ENCODE data around the gene SYNDIG1.

The SYNDIG1 gene

GRCh38 chr20:24662752-24663365, 193.4 kb downstream of the SYNDIG1 start:
- Histone ChIP-seq H3K27me3 (ENCODE audit: control insufficient read depth, insufficient read depth, low read length) (no peaks in the 10 kb centered on the region), H3K36me3 (ENCODE audit: control insufficient read depth, insufficient read depth, low read length) (no peaks in the 10 kb centered on the region), H3K27ac (ENCODE audit: low read length) (no peak overlapping the region), H3K9me3 (ENCODE audit: control insufficient read depth, insufficient read depth, low read length) (no peaks in the 10 kb centered on the region), H3K4me3 (ENCODE audit: low read length) (no peak overlapping the region), H3K4me1 (ENCODE audit: control insufficient read depth, insufficient read depth, low read length) (no peaks in the 10 kb centered on the region)
- no peak for DNase-seq (ENCODE audit: low read depth, low spot score)
- no CpG with 5 or more reads among the region's 11 CpGs for WGBS (ENCODE audit: insufficient coverage, insufficient read length)

GRCh38 chr20:24663496-24663895, 194.1 kb downstream of the SYNDIG1 start:
- Histone ChIP-seq H3K36me3 (ENCODE audit: control insufficient read depth, insufficient read depth, low read length) (no peaks in the 10 kb centered on the region), H3K4me1 (ENCODE audit: control insufficient read depth, insufficient read depth, low read length) (no peaks in the 10 kb centered on the region), H3K4me3 (ENCODE audit: low read length) (no peak overlapping the region), H3K27ac (ENCODE audit: low read length) (no peak overlapping the region), H3K9me3 (ENCODE audit: control insufficient read depth, insufficient read depth, low read length) (no peaks in the 10 kb centered on the region), H3K27me3 (ENCODE audit: control insufficient read depth, insufficient read depth, low read length) (no peaks in the 10 kb centered on the region)
- no CpG with 5 or more reads among the region's 6 CpGs for WGBS (ENCODE audit: insufficient coverage, insufficient read length)
- DNase-seq (ENCODE audit: low read depth, low spot score) = no peak

DNA sequence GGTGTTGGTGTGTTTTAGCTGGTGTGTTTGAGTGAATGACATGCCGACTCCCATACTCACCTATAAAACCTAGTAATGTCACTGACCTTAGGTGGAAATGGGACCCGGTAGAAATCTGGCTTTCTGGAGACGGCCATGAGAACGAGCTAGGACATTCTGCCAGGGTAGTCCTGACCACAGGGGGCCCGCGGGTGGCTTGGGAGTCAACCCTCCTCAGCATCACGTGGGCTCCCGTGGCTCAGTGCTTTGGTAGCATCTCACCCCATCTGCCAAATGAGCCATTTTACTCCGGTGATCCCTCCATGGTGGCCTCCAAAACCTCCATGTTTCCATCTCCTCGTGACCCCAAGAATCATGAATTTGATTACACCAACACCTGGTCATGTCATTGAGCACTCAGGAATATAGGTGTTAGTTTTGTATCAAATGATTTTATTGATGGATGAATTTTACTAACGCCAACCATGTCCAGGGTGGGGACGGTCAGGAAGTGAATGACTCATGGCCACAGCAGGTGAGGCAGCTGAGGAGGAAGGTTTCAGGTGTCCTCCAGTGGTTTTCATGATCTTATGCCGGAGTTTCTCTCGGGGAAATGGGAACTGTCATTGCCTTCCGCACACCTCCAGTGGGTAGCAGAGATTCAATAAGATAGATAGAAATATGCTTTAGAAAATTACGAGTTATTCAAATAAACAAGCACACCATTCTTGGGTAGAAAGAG, 195.0 kb downstream of the SYNDIG1 start:
- H3K27me3 ChIP-seq (ENCODE audit: control insufficient read depth, insufficient read depth, low read length) = no peaks in the 10 kb centered on the region
- H3K4me1 ChIP-seq (ENCODE audit: control insufficient read depth, insufficient read depth, low read length) = no peaks in the 10 kb centered on the region
- no peak overlapping the region for H3K4me3 ChIP-seq (ENCODE audit: low read length)
- no peak overlapping the region for H3K27ac ChIP-seq (ENCODE audit: low read length)
- no CpG with 5 or more reads among the region's 16 CpGs for WGBS (ENCODE audit: insufficient coverage, insufficient read length)
- no peak for DNase-seq (ENCODE audit: low read depth, low spot score)
- H3K9me3 ChIP-seq (ENCODE audit: control insufficient read depth, insufficient read depth, low read length) = no peaks in the 10 kb centered on the region
- H3K36me3 ChIP-seq (ENCODE audit: control insufficient read depth, insufficient read depth, low read length) = no peaks in the 10 kb centered on the region

DNA sequence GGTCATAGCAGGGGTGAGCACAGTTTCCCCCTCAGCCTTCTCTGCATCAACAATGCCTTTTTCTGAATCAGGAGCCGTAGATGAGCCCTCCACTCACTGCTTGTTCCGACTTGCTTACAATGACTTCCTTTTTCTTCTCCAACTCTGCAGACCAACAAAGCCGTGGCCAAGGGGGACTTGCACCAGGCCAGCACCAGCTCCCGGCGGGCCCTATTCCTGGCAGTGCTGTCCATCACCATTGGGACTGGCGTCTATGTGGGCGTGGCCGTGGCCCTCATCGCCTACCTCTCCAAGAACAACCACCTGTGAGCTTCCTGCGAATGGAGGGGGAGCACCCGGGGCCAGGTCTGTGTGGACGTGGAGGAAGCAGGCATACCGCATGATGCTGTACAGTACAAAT, 195.8 kb downstream of the SYNDIG1 start:
- no peak for DNase-seq (ENCODE audit: low read depth, low spot score)
- no peak overlapping the region for H3K4me3 ChIP-seq (ENCODE audit: low read length)
- WGBS (ENCODE audit: insufficient coverage, insufficient read length) = no CpG with 5 or more reads among the region's 13 CpGs
- H3K27ac ChIP-seq (ENCODE audit: low read length) = no peak overlapping the region
- H3K4me1 ChIP-seq (ENCODE audit: control insufficient read depth, insufficient read depth, low read length) = no peaks in the 10 kb centered on the region
- H3K36me3 ChIP-seq (ENCODE audit: control insufficient read depth, insufficient read depth, low read length) = no peaks in the 10 kb centered on the region
- H3K9me3 ChIP-seq (ENCODE audit: control insufficient read depth, insufficient read depth, low read length) = no peaks in the 10 kb centered on the region
- no peaks in the 10 kb centered on the region for H3K27me3 ChIP-seq (ENCODE audit: control insufficient read depth, insufficient read depth, low read length)

- H3K4me3 ChIP-seq (ENCODE audit: low read length) = no peak overlapping the region
- no peaks in the 10 kb centered on the region for H3K27me3 ChIP-seq (ENCODE audit: control insufficient read depth, insufficient read depth, low read length)
- H3K9me3 ChIP-seq (ENCODE audit: control insufficient read depth, insufficient read depth, low read length) = no peaks in the 10 kb centered on the region
- no peak overlapping the region for H3K27ac ChIP-seq (ENCODE audit: low read length)
- no peaks in the 10 kb centered on the region for H3K4me1 ChIP-seq (ENCODE audit: control insufficient read depth, insufficient read depth, low read length)
- WGBS (ENCODE audit: insufficient coverage, insufficient read length) = no CpG with 5 or more reads among the region's 15 CpGs
- no peak for DNase-seq (ENCODE audit: low read depth, low spot score)
- H3K36me3 ChIP-seq (ENCODE audit: control insufficient read depth, insufficient read depth, low read length) = no peaks in the 10 kb centered on the region
These were observed 196.3 kb downstream of the SYNDIG1 start for GRCh38 chr20:24665741-24666191.

- WGBS (ENCODE audit: insufficient coverage, insufficient read length) = no CpG with 5 or more reads among the region's 7 CpGs
- no peaks in the 10 kb centered on the region for H3K36me3 ChIP-seq (ENCODE audit: control insufficient read depth, insufficient read depth, low read length)
- peaks cover 1% of the 10 kb centered on the region; the same call in 1 of the 2 replicates for H3K4me1 ChIP-seq (ENCODE audit: control insufficient read depth, insufficient read depth, low read length)
- H3K27me3 ChIP-seq (ENCODE audit: control insufficient read depth, insufficient read depth, low read length) = no peaks in the 10 kb centered on the region
- no peak overlapping the region for H3K4me3 ChIP-seq (ENCODE audit: low read length)
- no peaks in the 10 kb centered on the region for H3K9me3 ChIP-seq (ENCODE audit: control insufficient read depth, insufficient read depth, low read length)
- DNase-seq (ENCODE audit: low read depth, low spot score) = no peak
- H3K27ac ChIP-seq (ENCODE audit: low read length) = no peak overlapping the region
These were observed 198.4 kb downstream of the SYNDIG1 start for GRCh38 chr20:24667689-24668383.

DNA sequence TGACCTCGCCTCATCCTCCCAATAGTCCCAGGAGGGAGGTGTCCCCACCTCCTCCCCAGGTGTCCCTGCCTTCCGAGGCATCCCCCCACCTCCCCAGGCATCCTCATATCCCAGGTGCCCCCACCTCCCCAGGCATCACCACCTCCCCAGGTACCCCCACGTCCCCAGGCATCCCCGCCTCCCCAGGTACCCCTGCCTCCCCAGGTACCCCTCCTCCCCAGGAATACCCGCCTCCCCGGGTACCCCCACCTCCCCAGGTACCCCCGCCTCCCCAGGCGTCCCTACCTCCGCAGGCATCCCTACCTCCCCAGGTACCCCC, 198.9 kb downstream of the SYNDIG1 start:
- no CpG with 5 or more reads among the region's 9 CpGs for WGBS (ENCODE audit: insufficient coverage, insufficient read length)

GRCh38 chr20:24668791-24669190, 199.4 kb downstream of the SYNDIG1 start:
- no peak for DNase-seq (ENCODE audit: low read depth, low spot score)
- Histone ChIP-seq H3K36me3 (ENCODE audit: control insufficient read depth, insufficient read depth, low read length) (no peaks in the 10 kb centered on the region), H3K27me3 (ENCODE audit: control insufficient read depth, insufficient read depth, low read length) (no peaks in the 10 kb centered on the region), H3K4me1 (ENCODE audit: control insufficient read depth, insufficient read depth, low read length) (peaks cover 1% of the 10 kb centered on the region; the same call in 1 of the 2 replicates), H3K4me3 (ENCODE audit: low read length) (no peak overlapping the region), H3K9me3 (ENCODE audit: control insufficient read depth, insufficient read depth, low read length) (no peaks in the 10 kb centered on the region), H3K27ac (ENCODE audit: low read length) (no peak overlapping the region)
- WGBS (ENCODE audit: insufficient coverage, insufficient read length) = no CpG with 5 or more reads among the region's 5 CpGs

More for the DNA sequence above, 198.9 kb downstream of the SYNDIG1 start:
- Histone ChIP-seq H3K4me3 (ENCODE audit: low read length) (no peak overlapping the region), H3K9me3 (ENCODE audit: control insufficient read depth, insufficient read depth, low read length) (no peaks in the 10 kb centered on the region), H3K27ac (ENCODE audit: low read length) (no peak overlapping the region), H3K4me1 (ENCODE audit: control insufficient read depth, insufficient read depth, low read length) (peaks cover 1% of the 10 kb centered on the region; the same call in 1 of the 2 replicates), H3K36me3 (ENCODE audit: control insufficient read depth, insufficient read depth, low read length) (no peaks in the 10 kb centered on the region), H3K27me3 (ENCODE audit: control insufficient read depth, insufficient read depth, low read length) (no peaks in the 10 kb centered on the region)
- no peak for DNase-seq (ENCODE audit: low read depth, low spot score)

- WGBS (ENCODE audit: insufficient coverage, insufficient read length) = no CpG with 5 or more reads among the region's 7 CpGs
- H3K27me3 ChIP-seq (ENCODE audit: control insufficient read depth, insufficient read depth, low read length) = no peaks in the 10 kb centered on the region
- H3K9me3 ChIP-seq (ENCODE audit: control insufficient read depth, insufficient read depth, low read length) = no peaks in the 10 kb centered on the region
- H3K36me3 ChIP-seq (ENCODE audit: control insufficient read depth, insufficient read depth, low read length) = no peaks in the 10 kb centered on the region
- H3K27ac ChIP-seq (ENCODE audit: low read length) = no peak overlapping the region
- H3K4me3 ChIP-seq (ENCODE audit: low read length) = no peak overlapping the region
- DNase-seq (ENCODE audit: low read depth, low spot score) = no peak
- peaks cover 1% of the 10 kb centered on the region; the same call in 1 of the 2 replicates for H3K4me1 ChIP-seq (ENCODE audit: control insufficient read depth, insufficient read depth, low read length)
These were observed 200.3 kb downstream of the SYNDIG1 start for GRCh38 chr20:24669701-24670100.

DNA sequence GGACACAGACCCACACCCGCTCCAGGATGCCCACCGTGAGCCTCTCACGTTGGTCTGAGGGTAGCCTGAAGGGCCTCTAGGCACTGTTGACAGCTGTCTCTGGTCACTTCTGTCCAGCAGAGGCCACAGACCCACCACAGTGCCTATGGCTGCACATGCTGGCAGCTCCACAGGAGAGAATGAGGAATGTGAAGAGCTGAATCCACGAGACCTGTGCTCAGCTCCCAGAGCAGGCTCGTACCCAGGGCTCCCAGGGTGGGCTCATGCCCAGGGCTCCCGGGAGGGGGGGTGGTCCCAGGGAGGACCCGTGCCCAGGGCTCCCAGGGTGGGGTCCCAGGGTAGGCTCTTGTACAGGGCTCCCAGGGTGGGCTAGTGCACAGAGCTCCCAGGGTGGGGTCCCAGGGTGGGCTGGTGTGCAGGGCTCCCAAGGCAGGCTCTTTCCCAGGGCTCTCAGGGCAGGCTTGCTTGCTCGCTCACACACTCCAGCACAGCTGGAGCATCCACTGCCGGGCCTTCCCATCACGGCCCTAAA, 201.0 kb downstream of the SYNDIG1 start:
- Histone ChIP-seq H3K4me3 (ENCODE audit: low read length) (no peak overlapping the region), H3K27me3 (ENCODE audit: control insufficient read depth, insufficient read depth, low read length) (no peaks in the 10 kb centered on the region), H3K4me1 (ENCODE audit: control insufficient read depth, insufficient read depth, low read length) (peaks cover 1% of the 10 kb centered on the region; the same call in 1 of the 2 replicates), H3K36me3 (ENCODE audit: control insufficient read depth, insufficient read depth, low read length) (no peaks in the 10 kb centered on the region), H3K27ac (ENCODE audit: low read length) (no peak overlapping the region), H3K9me3 (ENCODE audit: control insufficient read depth, insufficient read depth, low read length) (no peaks in the 10 kb centered on the region)
- no peak for DNase-seq (ENCODE audit: low read depth, low spot score)
- no CpG with 5 or more reads among the region's 10 CpGs for WGBS (ENCODE audit: insufficient coverage, insufficient read length)

Measured in iPS DF 6.9 (cell line).